GM18867 (cell line): ENCODE data around the gene NDUFA1.
"Not testable (repeated sequence)": the region's sequence is repeated elsewhere in the genome, so short reads cannot be mapped to it uniquely, and the experiment has no call there.

ENCODE experiments used
- ATAC-seq: cut with Tn5 transposase; IDR thresholded peaks from one replicate; pipeline ENCODE4 v1.9.1; 2021; ENCODE audit warnings: mild to moderate bottlenecking, moderate library complexity; ENCODE audit not compliant: unreplicated experiment

NDUFA1 gene

GRCh38 chrX:119871599-119872395 lies at the start of gene NDUFA1, which contains the start of gene RNF113A:
Gene NDUFA1 (plus strand): TSS chrX:119871832. CDS start chrX:119871912, 80 bp downstream.
Gene RNF113A (minus strand): TSS chrX:119871733. CDS start chrX:119871613, 120 bp downstream.
- ATAC-seq: peak; percentile 89

GRCh38 chrX:119824221-119824620 lies 47.4 kb upstream of the NDUFA1 start:
- not testable (repeated sequence) for ATAC-seq

- ATAC-seq: no peak
Measured at GRCh38 chrX:119826399-119826959, 45.2 kb upstream of the NDUFA1 start.

GRCh38 chrX:119828446-119828845 lies 43.2 kb upstream of the NDUFA1 start:
- ATAC-seq: no peak

DNA sequence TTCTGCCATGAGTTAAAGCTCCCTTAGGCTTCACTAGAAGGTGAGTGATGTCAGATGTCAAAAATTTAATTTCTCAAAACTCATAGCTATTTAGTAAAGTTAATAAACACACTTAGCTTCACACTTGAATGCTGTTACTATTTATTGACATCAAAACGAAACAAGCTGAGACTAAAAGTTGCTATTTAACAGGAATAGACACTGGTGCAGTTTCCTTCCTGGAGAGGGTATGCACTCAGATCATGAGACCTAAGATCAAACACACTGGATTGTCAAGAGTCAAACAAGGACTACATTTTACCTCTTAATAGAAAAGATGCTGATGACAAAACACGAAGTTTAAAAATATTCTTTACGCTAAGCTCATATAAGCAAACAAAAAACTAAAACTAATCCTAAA lies 37.7 kb upstream of the NDUFA1 start:
- no peak for ATAC-seq

DNA sequence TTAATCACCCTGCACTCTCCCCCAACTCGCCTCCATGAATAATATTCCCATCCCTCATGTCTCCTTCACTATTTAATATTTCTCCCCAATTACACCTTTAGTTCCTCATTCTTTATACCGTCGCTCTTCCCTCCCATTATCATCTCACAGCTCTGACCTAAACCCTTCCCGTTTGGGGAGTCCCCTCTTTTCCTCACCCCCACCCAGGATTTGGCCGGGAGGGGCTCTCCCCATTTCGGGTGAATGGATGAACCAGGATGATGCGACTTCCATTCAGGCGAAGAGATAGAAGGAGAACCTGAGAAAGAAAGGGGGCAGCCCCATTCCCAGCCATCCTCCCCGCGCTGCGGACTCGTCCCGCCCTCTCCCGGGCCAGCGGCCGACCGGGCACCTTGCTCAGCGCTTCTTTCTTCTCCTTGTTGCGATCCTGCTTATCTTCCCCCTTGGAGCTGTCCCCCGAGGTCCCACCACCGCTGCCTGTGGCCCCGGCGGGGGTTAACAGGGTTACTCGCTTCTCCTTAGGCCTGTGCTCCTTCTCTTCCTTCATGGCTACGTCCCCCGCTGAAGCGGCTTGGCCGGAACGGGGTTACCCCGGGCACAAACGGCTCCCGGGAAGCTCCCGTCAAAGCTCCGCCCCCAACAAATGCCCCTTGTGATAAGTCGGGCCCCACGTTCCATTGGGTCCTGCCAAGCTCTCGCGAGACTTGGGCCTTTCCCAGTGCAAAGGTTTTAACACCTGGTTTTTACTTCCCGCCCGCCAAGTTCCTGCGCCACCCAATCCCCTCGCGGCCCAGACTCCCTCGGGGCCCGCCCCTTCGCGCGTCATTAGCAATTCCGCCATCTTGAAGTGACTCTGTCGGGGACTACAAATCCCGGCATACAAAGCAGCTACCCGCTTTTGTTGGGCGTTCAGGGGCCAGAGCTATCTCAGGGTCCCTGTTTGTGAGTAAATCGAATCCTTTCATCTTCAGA lies 19.0 kb upstream of the NDUFA1 start, which contains the start of gene UPF3B:
TSS of gene UPF3B (minus strand) at position 582 of the 972 bp plus-strand sequence. CDS start at position 547, 35 bp downstream.
- peak; percentile 94 for ATAC-seq

DNA sequence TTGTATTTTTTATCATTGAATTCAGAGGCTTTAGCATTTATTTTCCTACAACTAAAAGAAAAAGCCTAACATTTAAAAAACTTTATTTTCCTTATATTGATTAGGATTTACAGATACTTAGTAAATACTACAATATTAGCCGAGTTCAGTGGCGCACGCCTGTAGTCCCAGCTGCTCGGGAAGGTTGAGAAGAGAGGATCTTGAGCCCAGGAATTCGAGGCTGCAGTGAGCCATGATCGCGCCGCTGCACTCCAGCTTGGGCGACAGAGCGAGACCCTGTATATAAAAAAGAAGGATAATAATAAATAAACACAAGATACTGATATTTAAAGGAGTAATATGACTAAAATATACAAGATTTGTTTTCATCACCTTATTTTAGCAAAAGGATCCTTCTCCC lies 18.2 kb upstream of the NDUFA1 start:
- no peak for ATAC-seq

DNA sequence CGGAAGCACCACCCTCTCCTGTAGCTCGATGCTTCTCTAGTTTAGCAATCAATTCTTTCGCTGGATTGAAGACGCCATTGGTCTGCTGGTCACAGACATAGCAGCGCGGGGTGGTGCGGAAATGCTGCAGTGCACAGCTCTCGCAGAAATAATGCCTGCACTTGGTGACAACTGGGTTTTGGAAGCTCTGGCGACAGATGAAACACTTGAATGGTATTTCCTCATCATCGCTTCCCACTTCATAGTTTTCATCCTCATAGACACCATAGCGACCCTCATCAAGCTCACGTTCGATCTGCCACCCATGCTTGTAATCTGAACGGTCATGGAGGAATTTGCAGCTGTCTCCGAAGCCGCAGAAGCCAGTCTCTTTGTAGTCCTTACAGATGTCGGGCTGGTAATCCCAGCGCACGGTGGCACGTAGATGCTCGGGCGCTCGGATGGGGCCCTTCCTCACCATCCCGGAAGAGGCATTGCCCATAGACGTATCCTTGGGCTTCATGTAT lies 953 bp upstream of the NDUFA1 start:
- peak; percentile 19 for ATAC-seq

- peak; percentile 41 for ATAC-seq
Measured at GRCh38 chrX:119871245-119871598, 410 bp upstream of the NDUFA1 start.

- ATAC-seq: no peak
Measured at GRCh38 chrX:119878740-119879139, 7.1 kb downstream of the NDUFA1 start.

DNA sequence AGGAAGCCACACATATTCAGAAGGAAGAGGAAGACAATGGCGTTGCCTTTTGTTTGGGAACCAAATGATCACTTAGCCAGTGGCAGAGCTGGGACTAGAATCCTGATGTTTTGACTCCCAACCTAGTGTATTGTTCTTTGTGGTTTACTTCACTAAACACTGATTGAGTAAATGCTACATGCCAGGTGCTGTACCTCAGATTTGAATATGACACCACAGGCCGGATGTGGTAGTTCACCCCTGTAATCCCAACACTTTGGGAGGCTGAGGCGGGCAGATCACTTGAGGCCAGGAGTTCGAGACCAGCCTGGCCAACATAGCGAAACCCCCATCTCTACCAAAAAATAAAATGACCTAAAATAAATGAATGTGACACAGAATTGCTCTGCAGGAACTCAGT lies 8.4 kb downstream of the NDUFA1 start:
- peak; percentile 57 for ATAC-seq

GRCh38 chrX:119880552-119881437 lies 9.2 kb downstream of the NDUFA1 start:
- ATAC-seq: peak; percentile 86

DNA sequence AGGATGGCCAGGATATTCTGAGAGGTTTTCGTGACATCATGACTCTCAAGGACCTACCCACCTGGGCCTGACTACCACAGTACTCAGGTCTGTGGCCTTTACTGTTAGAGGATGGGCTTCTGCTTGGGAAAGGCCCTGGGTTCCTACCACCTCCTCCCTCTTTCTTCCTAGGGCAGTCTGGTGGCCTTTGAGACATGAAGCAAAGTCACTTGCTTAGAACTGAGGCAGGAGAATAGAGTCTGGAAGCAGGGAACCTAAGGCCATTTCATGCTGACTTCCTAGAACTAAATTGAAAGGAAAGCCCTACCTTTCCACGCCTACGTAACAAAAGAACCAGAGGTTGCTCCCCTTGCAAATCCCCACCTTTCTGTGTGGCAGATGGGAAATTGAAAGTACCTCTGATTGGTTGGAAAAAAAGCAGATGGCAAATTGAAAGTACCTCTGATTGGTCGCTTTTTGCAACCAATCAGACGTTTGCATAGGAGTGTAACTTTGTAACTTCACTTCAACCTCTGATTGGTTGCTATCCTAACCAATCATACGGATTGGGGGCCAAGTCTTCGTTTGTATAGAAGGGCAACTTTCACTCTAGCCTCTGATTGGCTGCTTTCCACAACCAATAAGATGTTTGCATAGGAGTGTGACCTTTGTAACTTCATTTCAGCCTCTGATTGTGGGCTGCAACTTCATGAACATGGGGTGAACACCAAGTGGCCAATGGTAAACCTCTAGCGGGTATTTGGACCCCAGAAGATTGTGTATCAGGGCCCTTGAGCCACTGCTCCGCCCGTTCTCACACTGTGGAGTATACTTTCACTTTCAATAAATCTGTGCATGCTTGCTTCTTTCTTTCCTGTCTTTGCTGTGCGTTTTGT lies 14.2 kb downstream of the NDUFA1 start:
- no peak for ATAC-seq

DNA sequence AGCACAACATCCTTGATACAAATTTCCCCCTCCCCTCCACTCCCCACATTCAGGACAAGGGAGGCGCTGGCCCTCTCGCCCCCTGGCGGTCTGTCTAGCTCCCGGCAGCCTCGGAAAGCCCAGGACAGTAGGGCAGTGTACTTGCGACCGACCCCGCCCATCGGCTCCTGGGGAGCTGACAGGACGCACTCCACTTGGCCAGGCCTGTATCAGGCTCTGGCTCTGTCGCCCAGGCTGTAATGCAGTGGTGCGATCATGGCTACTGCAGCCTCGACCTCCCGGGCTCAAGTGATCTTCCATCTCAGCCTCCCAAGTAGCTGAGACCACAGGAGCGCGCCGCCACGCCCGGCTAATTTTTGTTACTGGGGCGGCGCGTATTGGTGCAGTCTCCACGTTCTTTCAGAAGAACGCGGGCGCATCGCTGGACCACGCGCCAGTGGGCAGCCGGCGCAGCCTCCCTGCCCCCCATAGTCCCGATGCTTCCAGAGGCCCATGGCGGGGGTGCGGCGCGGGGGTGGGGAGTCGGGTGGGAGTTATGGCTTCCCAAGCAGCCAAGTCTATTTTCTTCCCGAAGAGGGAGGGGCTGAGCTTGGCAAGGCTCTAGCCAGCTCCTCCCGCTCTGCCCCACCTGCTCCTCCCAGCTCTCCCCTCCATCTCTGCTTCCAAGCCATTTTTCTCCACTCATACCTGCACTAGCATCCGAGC lies 16.2 kb downstream of the NDUFA1 start:
- ATAC-seq: peak; percentile 74

DNA sequence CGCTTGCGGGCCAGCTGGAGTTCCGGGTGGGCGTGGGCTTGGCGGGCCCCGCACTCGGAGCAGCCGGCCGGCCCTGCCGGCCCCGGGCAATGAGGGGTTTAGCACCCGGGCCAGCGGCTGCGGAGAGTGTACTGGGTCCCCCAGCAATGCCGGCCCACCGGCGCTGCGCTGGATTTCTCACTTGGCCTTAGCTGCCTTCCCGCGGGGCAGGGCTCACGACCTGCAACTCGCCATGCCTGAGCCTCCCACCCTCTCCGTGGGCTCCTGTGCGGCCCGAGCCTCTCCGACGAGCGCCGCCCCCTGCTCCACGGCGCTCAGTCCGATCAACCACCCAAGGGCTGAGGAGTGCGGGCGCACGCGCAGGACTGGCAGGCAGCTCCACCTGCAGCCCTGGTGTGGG lies 19.0 kb downstream of the NDUFA1 start:
- ATAC-seq: not testable (repeated sequence)

DNA sequence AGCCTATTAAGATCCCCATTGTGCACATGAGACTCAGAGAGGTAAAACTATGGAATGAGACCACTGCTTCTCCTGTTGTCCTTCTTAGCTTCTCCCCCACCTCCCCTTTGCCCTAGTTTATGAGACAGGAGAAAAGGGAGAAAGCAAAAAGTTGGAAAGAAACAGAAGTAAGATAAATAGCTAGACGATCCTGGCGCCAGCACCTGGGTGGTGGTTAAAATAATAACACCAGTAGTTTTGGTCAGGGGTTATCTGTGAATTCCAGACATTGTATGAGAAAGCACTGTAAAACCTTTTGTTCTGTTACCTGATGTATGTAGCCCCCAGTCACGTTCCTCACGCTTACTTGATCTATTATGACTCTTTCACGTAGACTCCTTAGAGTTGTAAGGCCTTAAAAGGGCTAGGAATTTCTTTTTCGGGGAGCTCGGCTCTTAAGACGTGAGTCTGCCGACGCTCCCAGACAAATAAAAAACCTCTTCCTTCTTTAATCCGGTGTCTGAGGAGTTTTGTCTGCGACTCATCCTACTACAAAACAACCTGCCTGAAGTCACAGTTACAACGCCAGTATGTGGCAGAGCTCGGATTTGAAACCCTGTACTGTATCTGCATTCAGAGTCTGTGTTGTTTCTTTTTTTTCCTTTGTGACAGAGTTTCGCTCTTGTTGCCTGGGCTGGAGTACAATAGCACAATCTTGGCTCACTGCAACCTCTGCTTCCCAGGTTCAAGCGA lies 20.5 kb downstream of the NDUFA1 start:
- ATAC-seq: not testable (repeated sequence)

DNA sequence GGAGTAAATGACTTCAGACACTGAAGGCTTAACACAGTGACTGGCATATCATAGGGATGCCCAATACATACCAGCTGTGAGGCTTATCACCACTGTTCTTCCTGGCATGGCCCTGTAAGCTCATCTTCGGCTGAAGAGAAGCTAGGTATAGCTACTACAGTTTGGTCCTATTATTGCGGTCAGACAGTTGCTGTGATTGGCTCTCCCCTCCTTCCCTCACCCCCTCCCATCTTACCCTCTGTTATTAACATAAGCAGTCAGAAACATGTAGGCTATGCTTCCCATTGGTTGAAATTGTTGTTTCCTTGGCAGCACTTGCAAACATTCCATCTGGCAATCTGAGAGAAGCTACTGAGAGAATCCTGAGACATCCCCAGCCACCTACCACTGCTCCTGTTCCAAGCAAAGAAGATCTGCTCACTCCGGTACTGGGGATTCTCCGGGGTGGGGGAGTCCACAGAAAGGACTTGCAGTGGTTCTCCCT lies 24.3 kb downstream of the NDUFA1 start, which contains the start of gene AKAP14:
TSS of gene AKAP14 (plus strand) at position 51 of the 484 bp plus-strand sequence. CDS start 7,331 bp downstream, outside the sequence.
- ATAC-seq: no peak
